Neuronal stem cell (in vitro differentiated cells): ENCODE measurements around the gene CALML4.

Experiments
- DNase-seq: peaks from one replicate; pipeline ENCODE4 v3.0.0-alpha.2; 2013; ENCODE audit warnings: low spot score
- H2AFZ ChIP-seq: one replicate; pipeline ENCODE4 v1.6.1; 2013; ENCODE audit warnings: mild to moderate bottlenecking, low read length, inconsistent platforms
- H2AK5ac ChIP-seq: 2 replicates; pipeline ENCODE4 v1.6.1; 2013; ENCODE audit warnings: low read depth, mild to moderate bottlenecking, inconsistent platforms, low read length, moderate library complexity, mixed read lengths
- H2BK120ac ChIP-seq: 2 replicates; pipeline ENCODE4 v1.6.1; 2013; ENCODE audit warnings: low read depth, mild to moderate bottlenecking, inconsistent platforms, low read length, moderate library complexity, mixed read lengths
- H2BK12ac ChIP-seq: one replicate; pipeline ENCODE4 v1.6.1; 2013; ENCODE audit warnings: low read length, inconsistent platforms
- H2BK15ac ChIP-seq: 2 replicates; pipeline ENCODE4 v1.6.1; 2013; ENCODE audit warnings: mild to moderate bottlenecking, low read length, inconsistent platforms, mixed read lengths
- H2BK5ac ChIP-seq: one replicate; pipeline ENCODE4 v1.6.1; 2013; ENCODE audit warnings: inconsistent platforms, mild to moderate bottlenecking, low read length, moderate library complexity
- H3K14ac ChIP-seq: one replicate; pipeline ENCODE4 v1.6.1; 2013; ENCODE audit warnings: low read length, inconsistent platforms
- H3K18ac ChIP-seq: 2 replicates; pipeline ENCODE4 v1.6.1; 2013; ENCODE audit warnings: low read length, inconsistent platforms
- H3K23ac ChIP-seq: 2 replicates; pipeline ENCODE4 v1.6.1; 2013; ENCODE audit warnings: low read depth, mild to moderate bottlenecking, mixed read lengths, low read length, inconsistent platforms; ENCODE audit not compliant: poor library complexity
- H3K27ac ChIP-seq: replicated peaks from 3 replicates; pipeline ENCODE4 v1.5.1; 2013; ENCODE audit warnings: low read length, inconsistent platforms
- H3K27me3 ChIP-seq, 3 experiments: 2 replicates each; pipeline ENCODE4 v1.6.1; 2013; ENCODE audit warnings: low read length in 3 of 3, mild to moderate bottlenecking in 2 of 3, inconsistent platforms in 1 of 3, low read depth in 1 of 3, mixed read lengths in 1 of 3, moderate library complexity in 1 of 3; ENCODE audit not compliant: control insufficient read depth in 3 of 3, insufficient read depth in 3 of 3
- H3K36me3 ChIP-seq, 2 donors: replicated peaks in 1 of 2; 2 replicates each; pipeline ENCODE4 v1.6.1; 2013; ENCODE audit warnings: low read length in 2 of 2; ENCODE audit not compliant: control insufficient read depth in 2 of 2, insufficient read depth in 2 of 2
- H3K4ac ChIP-seq: 2 replicates; pipeline ENCODE4 v1.6.1; 2013; ENCODE audit warnings: inconsistent platforms, mild to moderate bottlenecking, low read length, moderate library complexity
- H3K4me1 ChIP-seq, 2 donors: 1 replicate in 1 of 2; 2 replicates in 1 of 2; pipeline ENCODE4 v1.6.1; 2013; ENCODE audit warnings: low read length in 2 of 2, low read depth in 1 of 2; ENCODE audit not compliant: control insufficient read depth in 2 of 2, insufficient read depth in 1 of 2
- H3K4me2 ChIP-seq: one replicate; pipeline ENCODE4 v1.6.1; 2013; ENCODE audit warnings: mild to moderate bottlenecking, low read length, inconsistent platforms; ENCODE audit not compliant: insufficient read depth, poor library complexity, severe bottlenecking
- H3K4me3 ChIP-seq, 2 donors: 2 replicates each; pipeline ENCODE4 v1.5.1; 2013; ENCODE audit warnings: low read length in 2 of 2, mild to moderate bottlenecking in 2 of 2, inconsistent platforms in 1 of 2, moderate library complexity in 1 of 2
- H3K79me1 ChIP-seq: one replicate; pipeline ENCODE4 v1.6.1; 2013; ENCODE audit warnings: low read depth, mild to moderate bottlenecking, inconsistent platforms, low read length, moderate library complexity
- H3K9ac ChIP-seq: one replicate; pipeline ENCODE4 v1.6.1; 2013; ENCODE audit warnings: mild to moderate bottlenecking, low read depth, low read length, inconsistent platforms; ENCODE audit not compliant: poor library complexity
- H3K9me3 ChIP-seq, 2 donors: replicated peaks in 1 of 2; 2 replicates each; pipeline versions ENCODE3 to v1.6.1; 2013; ENCODE audit warnings: low read length in 2 of 2, mild to moderate bottlenecking in 2 of 2, inconsistent platforms in 1 of 2, low read depth in 1 of 2, mixed read lengths in 1 of 2, moderate library complexity in 1 of 2; ENCODE audit not compliant: control insufficient read depth in 2 of 2, insufficient read depth in 1 of 2
- H4K8ac ChIP-seq: one replicate; pipeline ENCODE4 v1.6.1; 2013; ENCODE audit warnings: low read depth, mild to moderate bottlenecking, inconsistent platforms, low read length, moderate library complexity
- H4K91ac ChIP-seq: one replicate; pipeline ENCODE4 v1.6.1; 2013; ENCODE audit warnings: low read length, low read depth, mild to moderate bottlenecking, inconsistent platforms; ENCODE audit not compliant: poor library complexity
- WGBS, 2 donors: extraction: QIAGEN DNeasy Blood & Tissue Kit; methylation state at CpG; one replicate each; pipeline ENCODE4 v1.1.7; 2013; ENCODE audit warnings: missing lambda C conversion rate in 2 of 2, mixed read lengths in 1 of 2; ENCODE audit not compliant: insufficient read length in 2 of 2, insufficient replicate concordance in 1 of 2; ENCODE audit errors: extremely low coverage in 2 of 2; 5-methylcytosine and 5-hydroxymethylcytosine counted together

Gene CALML4

DNA sequence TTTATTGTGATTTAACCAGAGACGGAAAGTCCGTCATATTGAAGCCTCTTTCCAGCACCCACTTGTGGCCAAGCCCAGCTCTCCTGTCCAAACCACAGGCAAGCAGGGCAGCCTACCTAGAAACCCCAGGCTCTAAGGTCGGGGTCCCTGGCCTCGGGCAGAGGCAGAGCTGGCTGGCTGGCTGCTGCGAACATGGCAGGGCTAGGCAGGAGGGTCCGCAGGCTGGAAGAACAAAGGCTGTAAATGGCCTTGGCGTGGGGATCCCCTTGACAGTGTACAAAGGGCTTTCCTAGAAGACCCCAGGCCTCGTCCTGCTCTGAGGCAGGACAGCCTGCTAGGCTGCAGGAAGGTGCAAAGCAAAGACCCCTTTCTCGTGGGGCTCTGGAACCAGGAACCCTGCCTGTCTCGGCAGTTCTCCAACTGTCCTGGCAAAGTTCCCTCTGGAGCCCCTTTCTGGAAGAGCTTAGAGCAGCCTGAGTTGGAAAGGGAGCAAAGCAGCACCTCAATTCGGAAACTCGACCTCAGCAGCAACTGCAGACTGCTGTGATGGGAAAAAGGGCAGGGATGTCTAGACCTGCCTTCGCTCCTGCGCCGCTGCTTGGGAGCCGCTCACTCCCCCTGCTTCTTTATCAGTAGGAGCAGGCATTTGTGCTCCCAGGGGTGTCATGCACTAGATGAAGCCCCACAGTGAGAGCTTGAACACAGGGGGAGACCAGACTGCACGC lies 8.5 kb downstream of the CALML4 start:
- no peak overlapping the region for H4K91ac ChIP-seq
- no peak overlapping the region for H2BK120ac ChIP-seq
- no peak overlapping the region for H3K9ac ChIP-seq
- no peak overlapping the region for H3K23ac ChIP-seq
- no peak overlapping the region for H3K18ac ChIP-seq
- no peak overlapping the region for H2AFZ ChIP-seq
- no peak overlapping the region for H3K4me3 ChIP-seq
- H4K8ac ChIP-seq = no peak overlapping the region
- no peak overlapping the region for H3K27ac ChIP-seq
- no peak overlapping the region for H2BK5ac ChIP-seq
- no peaks in the 10 kb centered on the region for H3K79me1 ChIP-seq
- no peak for DNase-seq
- H3K4ac ChIP-seq = no peak overlapping the region
- H3K4me2 ChIP-seq = no peak overlapping the region
- H3K14ac ChIP-seq = no peak overlapping the region
- no CpG with 5 or more reads among the region's 17 CpGs for WGBS, 2 donors
- no peak overlapping the region for H2BK12ac ChIP-seq
- H2BK15ac ChIP-seq = no peak overlapping the region
- H3K36me3 ChIP-seq = peaks cover 12 to 62% of the 10 kb centered on the region in 2 donors
- no peaks in the 10 kb centered on the region for H3K9me3 ChIP-seq
- H2AK5ac ChIP-seq = no peak overlapping the region
- H3K27me3 ChIP-seq = no peaks in the 10 kb centered on the region
- peaks cover 0 to 22% of the 10 kb centered on the region in 2 donors for H3K4me1 ChIP-seq

DNA sequence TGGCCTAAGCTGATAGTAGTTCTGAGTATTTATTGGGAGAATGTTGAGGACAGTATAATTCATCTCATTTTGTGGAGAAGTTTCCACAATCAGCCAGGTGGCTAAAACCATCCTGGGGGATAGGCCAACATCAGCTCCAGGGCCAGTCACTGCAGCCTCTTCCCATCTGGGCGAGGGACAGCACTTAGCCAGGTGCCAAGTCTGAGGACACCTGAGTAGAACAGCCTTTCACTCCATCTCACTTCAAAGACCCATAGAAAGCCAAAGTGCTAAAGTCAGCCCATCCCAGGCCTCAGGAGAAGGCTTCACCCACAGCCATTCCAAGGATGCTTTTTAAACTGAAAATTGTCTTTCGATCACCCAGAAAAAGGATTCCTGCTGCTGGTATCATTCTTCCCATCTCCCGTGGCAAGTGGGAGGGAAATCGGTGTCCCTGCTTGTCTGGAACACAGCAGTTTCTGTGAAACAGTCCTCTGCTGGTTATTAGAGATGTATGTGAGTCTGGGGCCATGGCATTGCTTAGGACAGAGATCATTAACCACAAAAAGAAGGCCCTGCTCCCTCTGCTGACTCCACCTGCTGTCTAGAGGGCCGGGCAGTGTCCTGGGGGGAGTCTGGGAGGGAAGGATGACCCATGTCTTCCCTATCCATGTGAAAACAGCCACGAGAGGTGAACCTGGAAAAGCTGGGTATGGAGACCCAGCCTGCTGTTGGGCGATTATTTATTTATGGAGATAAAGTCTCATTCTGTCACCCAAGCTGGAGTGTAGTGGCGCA lies 9.6 kb downstream of the CALML4 start:
- H2BK12ac ChIP-seq = no peak overlapping the region
- no peaks in the 10 kb centered on the region for H3K79me1 ChIP-seq
- no peak overlapping the region for H2AK5ac ChIP-seq
- no peak overlapping the region for H4K8ac ChIP-seq
- H3K4me2 ChIP-seq = no peak overlapping the region
- H3K18ac ChIP-seq = no peak overlapping the region
- H3K9me3 ChIP-seq = no peaks in the 10 kb centered on the region
- H3K14ac ChIP-seq = no peak overlapping the region
- H3K27me3 ChIP-seq = no peaks in the 10 kb centered on the region
- no peak overlapping the region for H2AFZ ChIP-seq
- no peak overlapping the region for H2BK15ac ChIP-seq
- H2BK120ac ChIP-seq = no peak overlapping the region
- no peak overlapping the region for H3K4me3 ChIP-seq
- no peak overlapping the region for H3K27ac ChIP-seq
- no peak overlapping the region for H3K23ac ChIP-seq
- no peak overlapping the region for H3K4ac ChIP-seq
- H2BK5ac ChIP-seq = no peak overlapping the region
- H3K36me3 ChIP-seq = peaks cover 12 to 72% of the 10 kb centered on the region in 2 donors
- WGBS, 2 donors = no CpG with 5 or more reads among the region's 8 CpGs
- H3K4me1 ChIP-seq = peaks cover 0 to 11% of the 10 kb centered on the region in 2 donors
- no peak overlapping the region for H3K9ac ChIP-seq
- DNase-seq = no peak
- H4K91ac ChIP-seq = no peak overlapping the region

DNA sequence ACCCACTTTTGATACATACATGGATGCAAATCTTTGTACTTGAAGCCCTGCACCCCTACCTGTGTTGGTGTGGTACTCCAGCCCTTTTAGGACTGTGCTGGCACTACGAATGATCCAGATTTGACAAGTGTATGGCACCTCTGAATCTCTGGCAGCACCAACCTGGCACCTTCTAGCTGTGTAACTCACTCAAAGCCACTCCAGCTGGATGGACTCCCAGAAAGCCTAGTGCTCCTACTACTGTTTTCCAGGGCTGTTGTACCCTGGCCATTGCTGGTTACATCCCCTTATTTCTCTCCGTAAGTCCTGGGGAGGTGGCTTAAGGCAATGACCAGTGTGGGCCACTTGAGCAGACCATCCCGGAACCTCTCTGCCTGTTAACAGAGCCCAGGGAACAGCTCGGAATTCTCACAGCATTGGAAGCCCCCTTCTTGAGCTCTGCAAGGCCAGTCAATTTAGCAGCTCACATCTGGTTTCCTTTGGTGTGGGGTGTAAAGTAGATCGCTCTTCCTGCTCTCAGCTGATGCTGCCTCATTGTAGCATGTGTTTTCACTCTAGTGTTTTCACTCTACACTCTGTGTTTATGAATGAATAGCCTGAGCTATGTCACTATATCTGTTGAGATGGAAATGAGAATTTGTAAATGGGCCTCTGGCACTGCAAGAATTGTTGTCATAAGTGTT lies 12.2 kb downstream of the CALML4 start:
- Histone ChIP-seq H3K18ac (no peak overlapping the region), H3K4me2 (no peak overlapping the region), H4K91ac (no peak overlapping the region), H3K36me3 (peaks cover 16 to 95% of the 10 kb centered on the region in 2 donors), H2BK15ac (no peak overlapping the region), H2AFZ (no peak overlapping the region), H3K27ac (no peak overlapping the region), H3K9me3 (no peaks in the 10 kb centered on the region), H2BK5ac (no peak overlapping the region), H3K23ac (no peak overlapping the region), H3K27me3 (no peaks in the 10 kb centered on the region), H3K4me3 (no peak overlapping the region), H3K79me1 (no peaks in the 10 kb centered on the region), H3K4me1 (no peaks in the 10 kb centered on the region), H2BK12ac (no peak overlapping the region), H3K9ac (no peak overlapping the region), H2BK120ac (no peak overlapping the region), H3K4ac (no peak overlapping the region), H2AK5ac (no peak overlapping the region), H3K14ac (no peak overlapping the region), H4K8ac (no peak overlapping the region)
- no peak for DNase-seq
- WGBS, 2 donors = no CpG with 5 or more reads among the region's 5 CpGs

DNA sequence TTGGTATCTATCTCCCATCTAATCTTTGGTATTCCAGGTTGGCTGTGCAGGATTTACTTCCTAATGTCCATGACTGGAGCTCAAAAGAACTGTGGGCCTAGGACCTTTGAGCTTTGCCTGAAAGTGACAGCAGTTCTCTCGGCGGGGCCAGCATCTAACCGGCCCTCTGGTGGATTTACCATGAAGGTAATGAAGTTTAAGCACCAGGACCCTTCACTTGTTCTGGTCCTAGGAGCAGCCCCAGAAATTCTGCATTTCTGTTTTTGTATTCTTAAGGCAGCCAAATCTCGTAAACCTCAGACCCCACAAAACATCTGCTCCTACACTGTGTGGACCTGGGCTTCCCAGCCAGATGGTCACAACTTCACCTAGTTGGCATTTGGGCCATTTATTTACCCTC lies 13.0 kb downstream of the CALML4 start:
- no peak overlapping the region for H4K8ac ChIP-seq
- no peak overlapping the region for H3K18ac ChIP-seq
- no peak overlapping the region for H4K91ac ChIP-seq
- H2AK5ac ChIP-seq = no peak overlapping the region
- no peak overlapping the region for H3K23ac ChIP-seq
- no peaks in the 10 kb centered on the region for H3K27me3 ChIP-seq
- H3K9me3 ChIP-seq = no peaks in the 10 kb centered on the region
- H3K4me2 ChIP-seq = no peak overlapping the region
- H3K4me1 ChIP-seq = no peaks in the 10 kb centered on the region
- H3K9ac ChIP-seq = no peak overlapping the region
- peaks cover 18 to 95% of the 10 kb centered on the region in 2 donors for H3K36me3 ChIP-seq
- WGBS, 2 donors = no CpG with 5 or more reads among the region's 4 CpGs
- no peak overlapping the region for H2BK5ac ChIP-seq
- H3K27ac ChIP-seq = no peak overlapping the region
- H2BK120ac ChIP-seq = no peak overlapping the region
- no peak overlapping the region for H2BK15ac ChIP-seq
- H2AFZ ChIP-seq = no peak overlapping the region
- H3K4ac ChIP-seq = no peak overlapping the region
- H2BK12ac ChIP-seq = no peak overlapping the region
- no peaks in the 10 kb centered on the region for H3K79me1 ChIP-seq
- no peak overlapping the region for H3K14ac ChIP-seq
- DNase-seq = no peak
- no peak overlapping the region for H3K4me3 ChIP-seq
